ENCODE data around the gene HCN1.
"Not testable (repeated sequence)": the region's sequence is repeated elsewhere in the genome, so short reads cannot be mapped to it uniquely, and the experiment has no call there.

HCN1 gene

GRCh38 chr5:45399041-45399440 is 297.1 kb downstream of the HCN1 start:
- no peak overlapping the region for H3K4me3 ChIP-seq (ENCODE audit: low read depth in 1 of 2, low read length in 2 of 2)
- no peak overlapping the region for H3K9ac ChIP-seq (ENCODE audit: low read depth in 1 of 2, low read length in 2 of 2)
- H3K36me3 ChIP-seq (ENCODE audit: control insufficient read depth in 1 of 2, insufficient read depth in 2 of 2, low read length in 2 of 2) = no peaks in the 10 kb centered on the region
- H3K27me3 ChIP-seq (ENCODE audit: control insufficient read depth in 1 of 2, insufficient read depth in 2 of 2, low read length in 2 of 2) = no peaks in the 10 kb centered on the region
- no peaks in the 10 kb centered on the region for H3K4me1 ChIP-seq (ENCODE audit: control insufficient read depth in 1 of 2, insufficient read depth in 2 of 2, low read length in 2 of 2)
- H3K9me3 ChIP-seq (ENCODE audit: control insufficient read depth in 1 of 2, low read length in 2 of 2) = no peaks in the 10 kb centered on the region
- no peak overlapping the region for H3K27ac ChIP-seq (ENCODE audit: low read depth, low read length)

- Histone ChIP-seq H3K4me1 (ENCODE audit: control insufficient read depth in 1 of 2, insufficient read depth in 2 of 2, low read length in 2 of 2) (no peaks in the 10 kb centered on the region), H3K27me3 (ENCODE audit: control insufficient read depth in 1 of 2, insufficient read depth in 2 of 2, low read length in 2 of 2) (no peaks in the 10 kb centered on the region), H3K27ac (ENCODE audit: low read depth, low read length) (no peak overlapping the region), H3K4me3 (ENCODE audit: low read depth in 1 of 2, low read length in 2 of 2) (no peak overlapping the region), H3K9me3 (ENCODE audit: control insufficient read depth in 1 of 2, low read length in 2 of 2) (no peaks in the 10 kb centered on the region), H3K9ac (ENCODE audit: low read depth in 1 of 2, low read length in 2 of 2) (no peak overlapping the region), H3K36me3 (ENCODE audit: control insufficient read depth in 1 of 2, insufficient read depth in 2 of 2, low read length in 2 of 2) (no peaks in the 10 kb centered on the region)
Measured at GRCh38 chr5:45385321-45386058, 310.7 kb downstream of the HCN1 start.

- Histone ChIP-seq H3K4me3 (ENCODE audit: low read depth in 1 of 2, low read length in 2 of 2) (no peak overlapping the region), H3K27ac (ENCODE audit: low read depth, low read length) (no peak overlapping the region), H3K27me3 (ENCODE audit: control insufficient read depth in 1 of 2, insufficient read depth in 2 of 2, low read length in 2 of 2) (no peaks in the 10 kb centered on the region), H3K4me1 (ENCODE audit: control insufficient read depth in 1 of 2, insufficient read depth in 2 of 2, low read length in 2 of 2) (no peaks in the 10 kb centered on the region), H3K9ac (ENCODE audit: low read depth in 1 of 2, low read length in 2 of 2) (no peak overlapping the region), H3K36me3 (ENCODE audit: control insufficient read depth in 1 of 2, insufficient read depth in 2 of 2, low read length in 2 of 2) (no peaks in the 10 kb centered on the region), H3K9me3 (ENCODE audit: control insufficient read depth in 1 of 2, low read length in 2 of 2) (no peaks in the 10 kb centered on the region)
Measured at GRCh38 chr5:45383985-45384384, 312.2 kb downstream of the HCN1 start.

- Histone ChIP-seq H3K4me3 (ENCODE audit: low read depth in 1 of 2, low read length in 2 of 2) (no peak overlapping the region), H3K9ac (ENCODE audit: low read depth in 1 of 2, low read length in 2 of 2) (no peak overlapping the region), H3K4me1 (ENCODE audit: control insufficient read depth in 1 of 2, insufficient read depth in 2 of 2, low read length in 2 of 2) (no peaks in the 10 kb centered on the region), H3K27me3 (ENCODE audit: control insufficient read depth in 1 of 2, insufficient read depth in 2 of 2, low read length in 2 of 2) (no peaks in the 10 kb centered on the region), H3K27ac (ENCODE audit: low read depth, low read length) (no peak overlapping the region), H3K9me3 (ENCODE audit: control insufficient read depth in 1 of 2, low read length in 2 of 2) (no peaks in the 10 kb centered on the region), H3K36me3 (ENCODE audit: control insufficient read depth in 1 of 2, insufficient read depth in 2 of 2, low read length in 2 of 2) (no peaks in the 10 kb centered on the region)
Measured at GRCh38 chr5:45382583-45382982, 313.6 kb downstream of the HCN1 start.

DNA sequence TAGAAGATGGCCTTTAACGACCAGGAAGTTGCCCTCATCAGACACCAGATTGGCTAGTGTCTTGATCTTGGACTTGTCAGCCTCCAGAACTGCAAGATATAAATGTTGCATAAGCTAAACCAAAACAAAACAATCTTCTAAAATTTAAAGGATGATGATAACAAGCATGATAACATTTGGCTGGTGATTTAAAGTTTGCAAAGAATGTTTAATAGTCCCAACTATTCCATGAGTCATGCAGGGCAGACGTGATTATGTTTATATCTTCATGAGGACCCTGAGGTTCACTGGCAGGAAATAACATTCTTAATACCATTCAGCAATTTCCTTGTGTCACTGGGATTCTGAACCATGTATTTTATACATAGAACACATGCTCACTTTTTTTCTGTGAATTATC is 319.8 kb downstream of the HCN1 start:
- no peak overlapping the region for H3K4me3 ChIP-seq (ENCODE audit: low read depth in 1 of 2, low read length in 2 of 2)
- no peaks in the 10 kb centered on the region for H3K27me3 ChIP-seq (ENCODE audit: control insufficient read depth in 1 of 2, insufficient read depth in 2 of 2, low read length in 2 of 2)
- H3K36me3 ChIP-seq (ENCODE audit: control insufficient read depth in 1 of 2, insufficient read depth in 2 of 2, low read length in 2 of 2) = no peaks in the 10 kb centered on the region
- H3K27ac ChIP-seq (ENCODE audit: low read depth, low read length) = no peak overlapping the region
- H3K9ac ChIP-seq (ENCODE audit: low read depth in 1 of 2, low read length in 2 of 2) = no peak overlapping the region
- H3K9me3 ChIP-seq (ENCODE audit: control insufficient read depth in 1 of 2, low read length in 2 of 2) = no peaks in the 10 kb centered on the region
- H3K4me1 ChIP-seq (ENCODE audit: control insufficient read depth in 1 of 2, insufficient read depth in 2 of 2, low read length in 2 of 2) = no peaks in the 10 kb centered on the region

DNA sequence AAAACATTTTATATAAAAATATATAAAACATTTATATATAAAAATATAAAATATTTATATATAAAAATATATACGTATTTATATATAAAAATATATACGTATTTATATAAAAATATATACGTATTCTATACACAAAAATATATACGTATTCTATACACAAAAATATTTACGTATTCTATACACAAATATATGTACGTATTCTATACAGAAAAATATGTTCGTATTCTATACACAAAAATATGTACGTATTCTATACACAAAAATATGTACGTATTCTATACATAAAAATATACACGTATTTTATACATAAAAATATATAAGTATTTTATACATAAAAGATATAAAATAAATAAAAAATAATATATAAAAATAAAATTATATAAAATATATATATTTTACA is 323.6 kb downstream of the HCN1 start:
- no peak overlapping the region for H3K4me3 ChIP-seq (ENCODE audit: low read depth in 1 of 2, low read length in 2 of 2)
- H3K27ac ChIP-seq (ENCODE audit: low read depth, low read length) = no peak overlapping the region
- H3K27me3 ChIP-seq (ENCODE audit: control insufficient read depth in 1 of 2, insufficient read depth in 2 of 2, low read length in 2 of 2) = no peaks in the 10 kb centered on the region
- no peaks in the 10 kb centered on the region for H3K36me3 ChIP-seq (ENCODE audit: control insufficient read depth in 1 of 2, insufficient read depth in 2 of 2, low read length in 2 of 2)
- H3K9me3 ChIP-seq (ENCODE audit: control insufficient read depth in 1 of 2, low read length in 2 of 2) = no peaks in the 10 kb centered on the region
- no peak overlapping the region for H3K9ac ChIP-seq (ENCODE audit: low read depth in 1 of 2, low read length in 2 of 2)
- H3K4me1 ChIP-seq (ENCODE audit: control insufficient read depth in 1 of 2, insufficient read depth in 2 of 2, low read length in 2 of 2) = no peaks in the 10 kb centered on the region

DNA sequence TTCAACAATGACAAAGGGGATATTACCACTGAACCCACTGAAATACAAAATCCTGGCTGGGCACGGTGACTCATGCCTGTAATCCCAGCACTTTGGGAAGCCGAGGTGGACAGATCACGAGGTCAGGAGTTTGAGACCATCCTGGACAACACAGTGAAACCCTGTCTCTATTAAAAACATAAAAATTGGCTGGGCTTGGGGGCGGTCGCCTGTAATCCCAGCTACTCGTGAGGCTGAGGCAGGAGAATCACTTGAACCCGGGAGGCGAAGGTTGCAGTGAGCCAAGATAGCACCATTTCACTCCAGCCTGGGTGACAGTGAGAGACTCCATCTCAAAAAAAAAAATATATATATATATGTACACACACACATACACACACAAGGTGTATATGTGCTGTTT is 324.8 kb downstream of the HCN1 start:
- H3K4me3 ChIP-seq (ENCODE audit: low read depth in 1 of 2, low read length in 2 of 2); H3K9me3 ChIP-seq (ENCODE audit: control insufficient read depth in 1 of 2, low read length in 2 of 2); H3K36me3 ChIP-seq (ENCODE audit: control insufficient read depth in 1 of 2, insufficient read depth in 2 of 2, low read length in 2 of 2); H3K27ac ChIP-seq (ENCODE audit: low read depth, low read length); H3K9ac ChIP-seq (ENCODE audit: low read depth in 1 of 2, low read length in 2 of 2); H3K4me1 ChIP-seq (ENCODE audit: control insufficient read depth in 1 of 2, insufficient read depth in 2 of 2, low read length in 2 of 2); H3K27me3 ChIP-seq (ENCODE audit: control insufficient read depth in 1 of 2, insufficient read depth in 2 of 2, low read length in 2 of 2): not testable (repeated sequence)

DNA sequence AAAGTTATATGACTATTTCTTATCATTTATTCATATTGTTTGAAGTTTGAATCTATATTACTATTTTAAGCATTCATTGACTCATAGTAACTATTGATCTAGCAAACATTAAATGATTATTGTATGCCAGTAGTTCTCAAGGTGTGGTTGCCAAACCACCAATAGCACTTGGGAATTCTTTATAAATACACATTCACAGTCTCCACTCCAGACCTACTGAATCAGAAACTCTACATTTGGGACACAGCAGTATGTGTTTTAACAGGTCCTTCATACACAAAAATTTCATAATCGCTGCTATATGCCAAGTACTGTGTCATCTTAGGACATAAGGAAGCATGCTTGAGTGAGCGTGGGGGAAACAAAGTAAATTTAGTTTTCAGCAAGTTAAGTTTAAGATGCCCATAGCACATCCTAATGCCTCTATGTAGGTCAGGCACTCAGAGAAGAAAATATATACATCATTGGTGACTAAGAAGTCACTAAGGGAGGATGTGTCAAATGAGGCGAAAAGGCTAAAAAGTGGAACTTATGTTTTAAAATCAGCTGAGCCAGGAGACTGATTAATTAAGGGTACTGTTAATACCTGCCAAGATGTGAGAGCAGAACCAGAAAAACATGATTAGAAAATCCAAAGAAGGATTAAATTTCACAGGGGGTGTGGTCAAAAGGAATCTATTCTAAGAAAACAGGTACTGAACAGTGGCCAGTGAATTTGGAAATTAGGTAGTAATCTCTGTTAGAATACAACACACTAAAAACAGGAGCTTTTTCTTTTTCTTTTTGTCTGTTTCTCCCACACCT is 340.8 kb downstream of the HCN1 start:
- Histone ChIP-seq H3K27ac (ENCODE audit: low read depth, low read length) (no peak overlapping the region), H3K36me3 (ENCODE audit: control insufficient read depth in 1 of 2, insufficient read depth in 2 of 2, low read length in 2 of 2) (no peaks in the 10 kb centered on the region), H3K4me1 (ENCODE audit: control insufficient read depth in 1 of 2, insufficient read depth in 2 of 2, low read length in 2 of 2) (no peaks in the 10 kb centered on the region), H3K9ac (ENCODE audit: low read depth in 1 of 2, low read length in 2 of 2) (no peak overlapping the region), H3K9me3 (ENCODE audit: control insufficient read depth in 1 of 2, low read length in 2 of 2) (no peaks in the 10 kb centered on the region), H3K4me3 (ENCODE audit: low read depth in 1 of 2, low read length in 2 of 2) (no peak overlapping the region), H3K27me3 (ENCODE audit: control insufficient read depth in 1 of 2, insufficient read depth in 2 of 2, low read length in 2 of 2) (no peaks in the 10 kb centered on the region)

DNA sequence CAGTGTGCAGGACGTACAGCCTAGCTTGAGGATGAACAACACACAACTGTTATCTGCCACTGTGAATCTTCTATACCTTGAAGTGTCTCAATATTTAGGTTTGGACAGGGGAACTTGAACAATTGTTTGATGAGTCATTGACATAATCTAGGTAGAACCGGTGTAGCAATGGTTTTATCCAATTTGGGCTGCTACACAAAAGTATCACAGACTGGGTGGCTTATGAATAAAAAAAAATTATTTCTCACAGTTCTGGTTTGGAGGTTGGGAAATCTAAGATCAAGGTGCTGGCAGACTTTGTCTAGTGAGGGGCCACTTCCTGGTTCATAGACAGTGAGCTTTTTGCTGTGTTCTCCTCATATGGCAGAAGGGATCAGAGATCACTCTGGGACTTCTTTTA is 359.7 kb downstream of the HCN1 start:
- Histone ChIP-seq H3K36me3 (ENCODE audit: control insufficient read depth in 1 of 2, insufficient read depth in 2 of 2, low read length in 2 of 2) (no peaks in the 10 kb centered on the region), H3K9me3 (ENCODE audit: control insufficient read depth in 1 of 2, low read length in 2 of 2) (no peaks in the 10 kb centered on the region), H3K4me3 (ENCODE audit: low read depth in 1 of 2, low read length in 2 of 2) (no peak overlapping the region), H3K27ac (ENCODE audit: low read depth, low read length) (no peak overlapping the region), H3K27me3 (ENCODE audit: control insufficient read depth in 1 of 2, insufficient read depth in 2 of 2, low read length in 2 of 2) (no peaks in the 10 kb centered on the region), H3K9ac (ENCODE audit: low read depth in 1 of 2, low read length in 2 of 2) (no peak overlapping the region), H3K4me1 (ENCODE audit: control insufficient read depth in 1 of 2, insufficient read depth in 2 of 2, low read length in 2 of 2) (no peaks in the 10 kb centered on the region)

GRCh38 chr5:45335978-45336377 is 360.2 kb downstream of the HCN1 start:
- H3K9ac ChIP-seq (ENCODE audit: low read depth in 1 of 2, low read length in 2 of 2) = no peak overlapping the region
- no peaks in the 10 kb centered on the region for H3K4me1 ChIP-seq (ENCODE audit: control insufficient read depth in 1 of 2, insufficient read depth in 2 of 2, low read length in 2 of 2)
- no peak overlapping the region for H3K4me3 ChIP-seq (ENCODE audit: low read depth in 1 of 2, low read length in 2 of 2)
- no peaks in the 10 kb centered on the region for H3K36me3 ChIP-seq (ENCODE audit: control insufficient read depth in 1 of 2, insufficient read depth in 2 of 2, low read length in 2 of 2)
- H3K27ac ChIP-seq (ENCODE audit: low read depth, low read length) = no peak overlapping the region
- no peaks in the 10 kb centered on the region for H3K27me3 ChIP-seq (ENCODE audit: control insufficient read depth in 1 of 2, insufficient read depth in 2 of 2, low read length in 2 of 2)
- no peaks in the 10 kb centered on the region for H3K9me3 ChIP-seq (ENCODE audit: control insufficient read depth in 1 of 2, low read length in 2 of 2)
